HL-60 (cell line): Measurements from ENCODE around the gene TBX4.
"Not testable (repeated sequence)": the region's sequence is repeated elsewhere in the genome, so short reads cannot be mapped to it uniquely, and the experiment has no call there.

ENCODE experiments used
- DNase-seq, 2 experiments: peaks; one replicate each; pipeline ENCODE4 v3.0.0-alpha.2; 2010 to 2020; ENCODE audit warnings: low read depth in 1 of 2, low spot score in 1 of 2
- H3K27ac ChIP-seq: fragments of 250-450 bp; sonication (Bioruptor Pico); replicated peaks from 2 replicates; pipeline ENCODE4 v1.5.1; 2020; ENCODE audit warnings: mild to moderate bottlenecking, moderate library complexity
- H3K27me3 ChIP-seq: fragments of 250-450 bp; sonication (Bioruptor Pico); 2 replicates; pipeline ENCODE4 v1.5.1; 2021; ENCODE audit warnings: mild to moderate bottlenecking, moderate library complexity; ENCODE audit not compliant: insufficient read depth, poor library complexity, severe bottlenecking
- H3K4me3 ChIP-seq: replicated peaks from 2 replicates; pipeline ENCODE4 v1.5.1; 2011; ENCODE audit warnings: mild to moderate bottlenecking, control low read depth, low read length; ENCODE audit not compliant: insufficient read depth
- CTCF ChIP-seq: IDR thresholded peaks from one replicate; pipeline ENCODE4 v1.5.1; 2011; ENCODE audit warnings: low read length, control low read depth, inconsistent platforms; ENCODE audit not compliant: insufficient read depth
- GABPA ChIP-seq: IDR thresholded peaks from 2 replicates; pipeline ENCODE4 v1.6.1; 2012; ENCODE audit warnings: low read depth
- POLR2AphosphoS5 ChIP-seq: IDR thresholded peaks from 2 replicates; pipeline ENCODE4 v1.6.1; 2012; ENCODE audit warnings: low read depth
- REST ChIP-seq: IDR thresholded peaks from 2 replicates; pipeline ENCODE4 v1.6.1; 2012; ENCODE audit warnings: low read depth; ENCODE audit not compliant: insufficient replicate concordance
- SPI1 ChIP-seq: IDR thresholded peaks from 2 replicates; pipeline ENCODE4 v1.6.1; 2012; ENCODE audit warnings: low read depth, mild to moderate bottlenecking, borderline replicate concordance

The TBX4 gene

GRCh38 chr17:61507383-61508066 lies 55.3 kb downstream of the TBX4 start:
- H3K4me3 ChIP-seq = no peak overlapping the region
- TF ChIP-seq SPI1 = no peak
- TF ChIP-seq CTCF = no peak
- TF ChIP-seq POLR2AphosphoS5 = no peak
- no peak for TF ChIP-seq GABPA
- no peak for TF ChIP-seq REST
- H3K27me3 ChIP-seq = no peaks in the 10 kb centered on the region
- H3K27ac ChIP-seq = no peak overlapping the region
- DNase-seq = no peak

- H3K27ac ChIP-seq = no peak overlapping the region
- DNase-seq = no peak
- no peak for TF ChIP-seq CTCF
- TF ChIP-seq REST = no peak
- TF ChIP-seq POLR2AphosphoS5 = no peak
- no peaks in the 10 kb centered on the region for H3K27me3 ChIP-seq
- no peak overlapping the region for H3K4me3 ChIP-seq
Measured at GRCh38 chr17:61508912-61509311, 56.7 kb downstream of the TBX4 start.

- H3K27ac ChIP-seq, H3K4me3 ChIP-seq, DNase-seq, H3K27me3 ChIP-seq: not testable (repeated sequence)
Measured at GRCh38 chr17:61509454-61509853, 57.2 kb downstream of the TBX4 start.

GRCh38 chr17:61510237-61510636 lies 58.0 kb downstream of the TBX4 start:
- H3K27me3 ChIP-seq = no peaks in the 10 kb centered on the region
- H3K27ac ChIP-seq = no peak overlapping the region
- TF ChIP-seq SPI1 = no peak
- no peak for TF ChIP-seq POLR2AphosphoS5
- no peak for TF ChIP-seq REST
- TF ChIP-seq GABPA = no peak
- no peak for TF ChIP-seq CTCF
- no peak overlapping the region for H3K4me3 ChIP-seq
- DNase-seq = no peak
